ENCODE data around the gene KDM2A.
A peak's percentile ranks its signal among the peaks of the same experiment; 100 is the strongest.

Gene KDM2A

DNA sequence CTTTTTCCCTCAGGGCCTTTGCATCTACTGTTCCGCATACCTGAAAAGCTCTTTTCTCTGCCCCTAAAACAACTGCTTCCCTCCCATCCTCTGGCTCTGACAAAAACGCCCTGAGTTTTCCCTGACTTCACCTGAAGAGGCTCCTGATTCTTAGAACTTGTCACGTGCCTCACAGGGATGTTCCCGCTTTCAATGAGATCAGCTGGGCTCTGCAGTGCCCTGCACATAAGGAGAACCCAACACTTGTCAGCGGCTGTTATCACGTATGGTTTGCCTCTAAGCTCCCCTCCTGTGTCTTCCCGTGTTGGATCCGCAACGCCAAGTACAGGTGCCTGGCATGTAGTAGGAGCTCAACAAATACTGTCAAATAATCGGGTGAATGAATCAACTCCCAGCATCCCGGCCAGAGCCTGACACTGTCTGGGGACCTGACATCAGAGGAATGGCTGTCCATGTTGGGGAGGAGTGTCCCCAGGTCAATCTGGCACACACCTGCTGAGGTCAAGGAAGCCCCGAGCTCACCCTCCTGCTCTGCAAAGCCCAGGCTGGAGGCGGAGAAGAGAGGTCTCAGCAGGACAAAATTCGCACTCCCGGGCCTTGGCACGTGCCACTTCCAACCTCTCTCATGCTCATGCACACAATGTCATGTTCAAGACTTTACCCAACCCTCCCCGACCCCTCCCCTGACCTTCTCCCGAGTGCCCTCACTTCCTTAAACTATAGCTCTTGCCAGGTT, 143.1 kb downstream of the KDM2A start:
- H3K4me3 ChIP-seq (ENCODE audit: extremely low read depth, insufficient read depth, low read length, poor library complexity, severe bottlenecking), result no peak overlapping the region
- no peak overlapping the region for H3K27ac ChIP-seq (ENCODE audit: low read depth, low read length, severe bottlenecking)
- peaks cover 4% of the 10 kb centered on the region for H3K4me1 ChIP-seq (ENCODE audit: control insufficient read depth, insufficient read depth, low read length, poor library complexity, severe bottlenecking)
- WGBS, 2 experiments (ENCODE audit: insufficient coverage in 2 of 2), result 60 to 68% methylated on average over 12 to 16 of the region's 18 CpGs
- H3K36me3 ChIP-seq (ENCODE audit: control insufficient read depth, insufficient read depth, low read length), result peaks cover 2% of the 10 kb centered on the region
- no peaks in the 10 kb centered on the region for H3K9me3 ChIP-seq (ENCODE audit: control insufficient read depth, low read length)

DNA sequence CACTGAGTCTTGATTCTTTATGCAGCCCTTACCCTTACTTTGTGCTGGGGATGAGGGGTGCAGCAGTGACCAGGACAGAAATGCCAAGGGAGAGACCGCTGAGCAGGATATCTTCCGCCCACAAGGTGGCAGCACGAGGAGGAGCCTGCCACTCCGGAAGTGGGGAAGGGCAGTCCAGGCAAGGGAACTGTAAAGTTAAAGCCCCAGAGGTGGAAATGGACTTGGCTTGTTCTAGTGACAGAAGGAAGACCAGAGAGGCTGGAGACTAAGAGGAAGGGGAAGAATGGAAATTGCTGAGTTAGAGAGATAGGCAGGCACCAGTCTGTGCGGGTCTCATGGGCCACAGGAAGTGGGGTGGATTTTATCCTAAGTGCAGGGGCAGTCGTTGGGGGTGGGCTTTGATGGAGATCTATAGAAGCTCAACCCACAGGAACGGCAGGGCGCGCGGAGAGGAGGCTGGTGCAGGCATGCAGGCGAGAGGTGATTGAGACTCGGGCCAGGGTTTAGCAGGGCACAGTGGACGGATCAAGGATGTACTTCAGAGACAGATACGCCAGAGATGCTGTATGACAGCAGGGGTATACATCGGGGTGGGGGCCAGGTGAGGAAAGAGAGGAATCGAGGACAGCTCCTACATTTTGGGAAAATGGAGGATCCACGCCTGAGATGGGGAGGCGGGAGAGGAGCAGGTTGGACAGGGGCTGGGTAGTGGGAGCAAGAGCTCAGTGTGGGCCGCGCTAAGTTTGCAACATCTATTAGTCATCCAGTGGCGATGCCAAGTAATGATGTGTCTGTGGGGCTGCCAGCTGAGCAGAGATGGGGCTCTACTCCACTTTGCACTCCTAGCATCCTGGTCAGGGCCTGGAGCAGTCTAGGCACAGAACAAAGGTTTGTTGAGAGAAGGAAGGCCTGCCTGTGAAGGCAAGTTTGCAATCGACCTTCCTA, 143.9 kb downstream of the KDM2A start:
- Histone ChIP-seq H3K36me3 (ENCODE audit: control insufficient read depth, insufficient read depth, low read length) (peaks cover 3% of the 10 kb centered on the region), H3K27ac (ENCODE audit: low read depth, low read length, severe bottlenecking) (peak overlapping the region; percentile 49), H3K4me3 (ENCODE audit: extremely low read depth, insufficient read depth, low read length, poor library complexity, severe bottlenecking) (no peak overlapping the region), H3K4me1 (ENCODE audit: control insufficient read depth, insufficient read depth, low read length, poor library complexity, severe bottlenecking) (peaks cover 6% of the 10 kb centered on the region), H3K9me3 (ENCODE audit: control insufficient read depth, low read length) (no peaks in the 10 kb centered on the region)
- WGBS, 2 experiments (ENCODE audit: insufficient coverage in 2 of 2), result 66 to 71% methylated on average over 19 to 21 of the region's 22 CpGs

DNA sequence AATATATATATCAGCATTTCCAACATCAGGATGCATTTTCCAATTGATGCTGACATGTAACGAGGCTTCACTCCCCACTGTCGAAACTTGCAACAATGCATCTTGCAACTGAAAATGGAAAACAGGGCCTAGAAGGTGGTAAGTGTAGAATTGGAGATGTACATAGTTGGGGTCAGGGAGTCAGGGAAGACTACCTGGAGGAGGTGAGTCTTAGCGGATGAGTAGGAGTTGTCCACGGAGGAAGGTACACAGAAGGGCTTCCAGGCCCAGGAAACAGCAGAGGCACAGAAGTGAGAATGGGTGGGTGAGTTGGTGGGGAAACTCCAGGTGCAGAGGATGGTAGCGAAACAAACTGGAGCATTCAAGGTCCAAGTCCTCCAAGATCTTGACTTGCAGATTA, 145.2 kb downstream of the KDM2A start:
- H3K27ac ChIP-seq (ENCODE audit: low read depth, low read length, severe bottlenecking), result no peak overlapping the region
- 96% methylated on average over 4 to 5 of the region's 5 CpGs for WGBS, 2 experiments (ENCODE audit: insufficient coverage in 2 of 2)
- peaks cover 17% of the 10 kb centered on the region for H3K4me1 ChIP-seq (ENCODE audit: control insufficient read depth, insufficient read depth, low read length, poor library complexity, severe bottlenecking)
- peaks cover 15% of the 10 kb centered on the region for H3K36me3 ChIP-seq (ENCODE audit: control insufficient read depth, insufficient read depth, low read length)
- no peaks in the 10 kb centered on the region for H3K9me3 ChIP-seq (ENCODE audit: control insufficient read depth, low read length)
- H3K4me3 ChIP-seq (ENCODE audit: extremely low read depth, insufficient read depth, low read length, poor library complexity, severe bottlenecking), result no peak overlapping the region

DNA sequence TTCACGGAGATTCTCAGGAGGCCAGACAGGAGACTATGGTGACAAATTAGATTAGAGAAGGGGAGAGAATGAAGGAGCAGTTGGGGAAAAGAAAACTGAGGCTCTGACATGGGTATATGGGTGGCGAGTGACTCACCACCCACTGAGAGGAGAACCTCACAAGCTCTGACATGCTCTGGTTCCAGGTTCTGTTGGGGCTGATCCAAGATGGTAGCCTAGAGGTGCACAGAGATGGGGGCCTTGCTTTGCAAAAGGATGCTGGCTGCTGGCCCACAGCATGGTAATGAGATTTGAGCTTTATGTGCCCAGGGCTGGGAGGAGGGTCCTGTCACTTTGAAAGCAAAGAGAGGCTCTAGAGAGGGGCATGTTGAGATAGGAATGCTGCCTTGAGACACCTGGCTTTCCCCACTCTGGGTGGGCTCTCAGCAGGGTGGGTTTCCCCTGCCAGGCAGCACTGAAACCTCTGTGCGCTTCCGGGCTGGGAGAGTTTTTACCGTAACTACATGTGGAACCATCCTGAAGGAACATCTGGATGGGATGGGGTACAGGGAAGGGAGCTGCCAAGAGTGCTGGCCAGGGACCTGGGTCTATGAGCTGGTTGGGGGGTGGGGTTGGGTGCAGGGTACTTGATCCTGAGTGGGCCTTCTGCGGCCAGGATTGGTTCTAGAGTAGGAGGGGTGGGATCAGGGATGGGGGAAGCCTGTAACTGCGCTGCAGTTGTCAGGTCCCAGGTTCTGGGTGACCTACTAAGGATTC, 146.0 kb downstream of the KDM2A start:
- H3K27ac ChIP-seq (ENCODE audit: low read depth, low read length, severe bottlenecking), result no peak overlapping the region
- no peaks in the 10 kb centered on the region for H3K9me3 ChIP-seq (ENCODE audit: control insufficient read depth, low read length)
- 91 to 98% methylated on average over 5 to 6 of the region's 7 CpGs for WGBS, 2 experiments (ENCODE audit: insufficient coverage in 2 of 2)
- peaks cover 25% of the 10 kb centered on the region for H3K4me1 ChIP-seq (ENCODE audit: control insufficient read depth, insufficient read depth, low read length, poor library complexity, severe bottlenecking)
- no peak overlapping the region for H3K4me3 ChIP-seq (ENCODE audit: extremely low read depth, insufficient read depth, low read length, poor library complexity, severe bottlenecking)
- peaks cover 15% of the 10 kb centered on the region for H3K36me3 ChIP-seq (ENCODE audit: control insufficient read depth, insufficient read depth, low read length)

DNA sequence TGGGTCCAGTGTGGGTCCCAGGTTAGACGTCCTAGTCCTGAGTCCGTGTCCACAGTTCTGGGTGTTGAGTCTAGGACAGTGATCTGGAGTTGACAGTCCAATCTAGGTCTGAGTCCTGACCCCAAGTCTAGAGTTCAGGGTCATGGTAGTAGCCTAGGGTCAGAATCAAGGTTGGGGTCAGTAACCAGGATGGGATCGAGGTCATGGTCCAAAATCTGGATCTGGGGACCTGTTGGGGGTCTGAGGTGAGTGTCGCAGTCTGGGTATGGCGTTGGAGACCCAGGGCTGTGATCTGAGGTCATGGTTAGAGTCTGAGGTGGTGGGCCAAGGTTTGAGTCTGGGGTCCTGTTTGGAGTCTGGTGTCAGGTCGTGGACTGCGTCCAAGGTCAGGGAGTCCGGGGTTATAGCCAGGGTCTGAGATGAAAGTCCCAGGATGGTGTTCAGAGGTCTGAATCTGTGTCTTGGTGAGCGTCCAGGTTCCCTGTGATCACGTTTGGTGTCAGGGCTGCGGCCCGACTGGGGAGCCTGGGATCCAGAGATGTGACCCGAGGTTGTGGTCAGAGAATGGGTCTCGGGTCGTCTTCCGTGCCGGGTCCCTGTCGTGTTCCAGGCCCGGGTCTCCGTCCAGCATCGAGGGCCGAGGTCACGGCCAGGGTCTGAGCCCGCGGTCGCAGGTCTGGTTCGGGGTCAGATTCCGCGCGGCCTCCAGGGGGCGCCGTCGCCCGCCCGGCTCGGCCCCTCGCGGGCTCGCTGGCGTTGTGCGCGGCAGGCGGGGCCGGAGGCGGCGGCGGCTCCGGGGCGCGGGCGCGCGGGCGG, 146.8 kb downstream of the KDM2A start:
- WGBS, 2 experiments (ENCODE audit: insufficient coverage in 2 of 2), result 18 to 21% methylated on average over 47 to 48 of the region's 54 CpGs
- peaks cover 15% of the 10 kb centered on the region for H3K36me3 ChIP-seq (ENCODE audit: control insufficient read depth, insufficient read depth, low read length)
- no peak overlapping the region for H3K27ac ChIP-seq (ENCODE audit: low read depth, low read length, severe bottlenecking)
- H3K9me3 ChIP-seq (ENCODE audit: control insufficient read depth, low read length), result no peaks in the 10 kb centered on the region
- peaks cover 33% of the 10 kb centered on the region for H3K4me1 ChIP-seq (ENCODE audit: control insufficient read depth, insufficient read depth, low read length, poor library complexity, severe bottlenecking)
- no peak overlapping the region for H3K4me3 ChIP-seq (ENCODE audit: extremely low read depth, insufficient read depth, low read length, poor library complexity, severe bottlenecking)

DNA sequence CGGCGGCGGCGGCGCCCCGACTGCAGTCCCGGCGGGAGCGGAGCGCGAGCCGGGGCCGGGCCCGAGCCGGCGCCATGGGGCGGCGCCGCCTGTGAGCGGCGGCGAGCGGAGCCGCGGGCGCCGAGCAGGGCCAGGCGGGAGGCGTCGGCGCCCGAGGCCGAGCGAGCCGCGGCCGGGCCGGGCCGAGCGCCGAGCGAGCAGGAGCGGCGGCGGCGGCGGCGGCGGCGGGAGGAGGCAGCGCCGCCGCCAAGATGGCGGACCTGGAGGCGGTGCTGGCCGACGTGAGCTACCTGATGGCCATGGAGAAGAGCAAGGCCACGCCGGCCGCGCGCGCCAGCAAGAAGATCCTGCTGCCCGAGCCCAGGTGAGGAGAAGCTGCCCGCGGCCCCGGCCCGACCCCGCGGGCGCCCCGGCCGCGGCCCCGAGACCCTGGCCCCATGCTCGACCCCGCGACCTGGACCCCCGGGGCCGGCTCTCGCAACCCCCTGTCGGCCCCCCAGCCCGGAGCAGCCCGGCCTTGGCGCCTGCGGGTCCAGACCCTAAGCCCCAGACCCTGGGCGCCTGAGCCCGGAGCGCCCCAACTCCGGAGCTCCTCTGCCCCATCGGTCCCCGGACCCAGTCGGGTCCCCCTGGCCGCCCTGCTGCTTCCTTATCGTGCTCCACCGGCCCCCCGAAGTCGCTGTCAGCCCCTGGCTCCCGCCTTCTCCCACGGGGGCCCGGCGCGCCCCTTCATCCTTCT, 147.6 kb downstream of the KDM2A start, which contains the start of gene GRK2:
GRK2 (plus strand) TSS at position 25 of the 739 bp plus-strand sequence; CDS start at position 252, 227 bp downstream.
- H3K4me1 ChIP-seq (ENCODE audit: control insufficient read depth, insufficient read depth, low read length, poor library complexity, severe bottlenecking), result peaks cover 38% of the 10 kb centered on the region
- H3K4me3 ChIP-seq (ENCODE audit: extremely low read depth, insufficient read depth, low read length, poor library complexity, severe bottlenecking), result peak within 1 kb of the TSS; percentile 88
- H3K9me3 ChIP-seq (ENCODE audit: control insufficient read depth, low read length), result no peaks in the 10 kb centered on the region
- no peak within 1 kb of the TSS for H3K27ac ChIP-seq (ENCODE audit: low read depth, low read length, severe bottlenecking)
- WGBS, 2 experiments (ENCODE audit: insufficient coverage in 2 of 2), result 0 to 2% methylated on average over 55 to 81 of the region's 103 CpGs
- H3K36me3 ChIP-seq (ENCODE audit: control insufficient read depth, insufficient read depth, low read length), result peaks cover 15% of the 10 kb centered on the region

DNA sequence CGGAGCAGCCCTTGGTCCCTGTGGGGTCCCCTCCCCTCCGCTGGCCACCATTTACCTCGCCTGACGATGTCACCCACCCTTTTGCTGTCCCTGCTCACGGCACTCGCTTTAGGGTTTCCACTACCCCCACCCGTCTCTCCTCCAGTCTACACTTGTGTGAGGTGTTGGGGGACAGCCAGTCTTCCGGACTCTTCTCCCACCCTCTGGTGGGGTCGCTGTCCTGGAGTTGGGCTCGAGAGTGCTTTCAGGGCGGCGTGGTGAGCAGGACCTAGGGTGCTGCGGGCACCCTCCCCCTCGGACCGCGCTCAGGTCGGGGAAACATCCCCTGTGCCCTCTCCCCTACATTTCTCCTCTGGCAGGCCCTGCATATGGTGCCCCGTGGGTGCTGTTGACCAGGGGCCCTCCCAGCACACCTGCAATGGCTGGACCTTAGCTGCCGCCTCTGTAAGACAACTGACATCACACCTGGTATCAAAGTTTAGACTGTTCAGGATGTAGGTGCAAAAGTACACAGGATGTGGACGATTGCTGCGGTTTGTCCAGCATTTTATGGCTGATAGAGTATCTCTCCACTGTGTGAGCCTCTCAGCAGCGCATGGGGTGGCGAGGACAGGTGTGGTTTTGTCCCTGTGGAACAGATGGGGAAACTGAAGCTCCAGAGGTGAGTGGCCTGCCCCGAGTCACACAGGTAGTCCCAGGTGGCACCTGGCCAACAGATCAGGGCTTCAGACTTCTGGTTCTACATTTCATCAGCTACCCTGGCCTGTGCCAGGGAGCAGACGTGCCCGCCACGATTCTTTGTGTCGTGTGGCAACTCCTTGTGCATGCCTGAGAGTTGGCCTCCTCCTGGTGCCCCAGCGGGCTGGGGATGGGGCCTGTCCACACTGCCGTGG, 148.4 kb downstream of the KDM2A start:
- 64% methylated on average over 18 to 20 of the region's 30 CpGs for WGBS, 2 experiments (ENCODE audit: insufficient coverage in 2 of 2)
- Histone ChIP-seq H3K27ac (ENCODE audit: low read depth, low read length, severe bottlenecking) (no peak overlapping the region), H3K4me3 (ENCODE audit: extremely low read depth, insufficient read depth, low read length, poor library complexity, severe bottlenecking) (peak overlapping the region; percentile 88), H3K9me3 (ENCODE audit: control insufficient read depth, low read length) (no peaks in the 10 kb centered on the region), H3K4me1 (ENCODE audit: control insufficient read depth, insufficient read depth, low read length, poor library complexity, severe bottlenecking) (peaks cover 39% of the 10 kb centered on the region), H3K36me3 (ENCODE audit: control insufficient read depth, insufficient read depth, low read length) (peaks cover 15% of the 10 kb centered on the region)

DNA sequence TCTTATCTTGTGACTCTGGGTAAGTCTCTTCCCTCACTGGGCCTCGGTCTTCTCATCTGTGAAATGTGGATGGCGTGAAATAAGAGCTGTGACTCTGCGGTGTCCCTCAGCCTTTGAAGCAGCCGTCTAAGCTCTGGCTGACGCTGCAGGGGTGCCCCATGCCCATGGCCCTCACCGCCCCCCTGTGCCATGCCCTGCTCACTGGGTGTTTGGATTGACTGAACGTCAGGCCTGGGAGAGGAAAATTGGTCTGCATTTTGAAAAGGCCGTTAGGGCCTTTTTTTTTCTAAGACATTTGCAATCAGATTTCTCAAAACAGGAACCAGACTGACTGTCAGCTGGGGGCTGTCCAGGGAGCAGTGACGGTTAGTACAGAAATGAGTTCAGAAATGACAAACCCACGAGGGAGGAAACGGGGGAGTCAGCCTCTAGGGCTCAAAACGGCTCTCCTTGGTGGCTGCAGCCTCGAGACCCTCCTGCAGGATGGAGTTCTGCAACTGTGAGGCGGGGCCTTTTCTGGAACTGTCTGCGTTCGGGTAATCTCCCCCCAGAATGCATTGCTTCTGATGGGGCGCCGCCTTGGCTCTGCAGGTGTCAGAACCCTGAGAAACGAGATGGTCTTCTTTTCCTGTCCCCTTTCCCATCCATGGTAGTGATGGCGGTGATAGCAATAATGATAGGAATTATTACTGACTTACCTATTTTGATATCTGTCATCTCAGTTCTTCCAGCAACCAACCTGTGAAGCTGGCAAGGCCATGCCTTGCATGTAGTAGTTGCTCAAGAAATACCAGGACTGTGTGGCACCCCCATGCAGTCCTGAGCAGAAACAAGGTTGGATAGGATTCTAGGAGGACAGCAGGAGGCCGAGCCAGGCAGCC, 149.3 kb downstream of the KDM2A start:
- Histone ChIP-seq H3K27ac (ENCODE audit: low read depth, low read length, severe bottlenecking) (no peak overlapping the region), H3K36me3 (ENCODE audit: control insufficient read depth, insufficient read depth, low read length) (peaks cover 18% of the 10 kb centered on the region), H3K9me3 (ENCODE audit: control insufficient read depth, low read length) (no peaks in the 10 kb centered on the region), H3K4me3 (ENCODE audit: extremely low read depth, insufficient read depth, low read length, poor library complexity, severe bottlenecking) (peak overlapping the region; percentile 88), H3K4me1 (ENCODE audit: control insufficient read depth, insufficient read depth, low read length, poor library complexity, severe bottlenecking) (peaks cover 35% of the 10 kb centered on the region)
- WGBS, 2 experiments (ENCODE audit: insufficient coverage in 2 of 2), result 95% methylated on average over 17 to 19 of the region's 21 CpGs

Data from mesodermal cell (in vitro differentiated cells).